ENCODE results near the gene SLC30A2. TPM values are rescaled to one million over a fixed set of nuclear protein-coding genes. Genes with fewer than 3 reads are reported as not detected.

SLC30A2 gene
- total RNA-seq, 1 donor from 2014 or later = not detected

- DNase-seq (ENCODE audit: low read depth, low spot score) = peak; percentile 98
Measured at GRCh38 chr1:25997828-25998761, 47.8 kb downstream of the SLC30A2 start, which contains the start of gene PAFAH2. Gene PAFAH2, minus strand, starts transcription at chr1:25998063. Its CDS starts 7,247 bp downstream, at chr1:25990816.

- no peak for DNase-seq (ENCODE audit: low read depth, low spot score)
Measured at GRCh38 chr1:25996966-25997827, 48.7 kb downstream of the SLC30A2 start.

GRCh38 chr1:25994402-25995150 lies 51.3 kb downstream of the SLC30A2 start:
- no peak for DNase-seq (ENCODE audit: low read depth, low spot score)

- no peak for DNase-seq (ENCODE audit: low read depth, low spot score)
Measured at GRCh38 chr1:25993197-25993951, 52.5 kb downstream of the SLC30A2 start.

GRCh38 chr1:25992689-25993171 lies 53.2 kb downstream of the SLC30A2 start:
- no peak for DNase-seq (ENCODE audit: low read depth, low spot score)

- no peak for DNase-seq (ENCODE audit: low read depth, low spot score)
Measured at GRCh38 chr1:25991937-25992688, 53.8 kb downstream of the SLC30A2 start.

GRCh38 chr1:25990702-25991395 lies 55.1 kb downstream of the SLC30A2 start:
- no peak for DNase-seq (ENCODE audit: low read depth, low spot score)

GRCh38 chr1:25990251-25990650 lies 55.7 kb downstream of the SLC30A2 start:
- no peak for DNase-seq (ENCODE audit: low read depth, low spot score)

GRCh38 chr1:25989440-25990234 lies 56.3 kb downstream of the SLC30A2 start:
- DNase-seq (ENCODE audit: low read depth, low spot score) = no peak

GRCh38 chr1:25987951-25988350 lies 58.0 kb downstream of the SLC30A2 start:
- no peak for DNase-seq (ENCODE audit: low read depth, low spot score)

Other genes with a start within 250 kb of the SLC30A2 start
- 22.0 and 33.2 TPM in 2 replicates for gene SELENON, start 245.9 kb downstream of the SLC30A2 start, total RNA-seq
- 27.6 and 31.7 TPM in 2 replicates for gene MTFR1L, start 226.2 kb downstream of the SLC30A2 start, total RNA-seq
- 5.1 and 5.8 TPM in 2 replicates for gene AUNIP, start 186.7 kb downstream of the SLC30A2 start, total RNA-seq
- 5.7 and 7.1 TPM in 2 replicates for gene PAQR7, start 170.4 kb downstream of the SLC30A2 start, total RNA-seq
- gene STMN1, start 139.7 kb downstream of the SLC30A2 start, total RNA-seq = 152 and 206 TPM in 2 replicates
- 4.0 and 7.1 TPM in 2 replicates for gene PAFAH2, start 48.1 kb downstream of the SLC30A2 start, total RNA-seq
- not detected in 2 replicates for gene EXTL1, start 24.3 kb downstream of the SLC30A2 start, total RNA-seq
- not detected in 2 replicates for gene TRIM63, start 21.5 kb upstream of the SLC30A2 start, total RNA-seq
- gene PDIK1L, start 65.7 kb upstream of the SLC30A2 start, total RNA-seq = 5.9 TPM in 2 replicates
- gene FAM110D, start 113.0 kb upstream of the SLC30A2 start, total RNA-seq = 0.67 and 1.3 TPM in 2 replicates
- gene C1orf232, start 122.8 kb upstream of the SLC30A2 start, total RNA-seq = not detected in 2 replicates
- gene ZNF593, start 123.8 kb upstream of the SLC30A2 start, total RNA-seq = 32.4 and 43.9 TPM in 2 replicates
- gene ZNF593OS, start 125.7 kb upstream of the SLC30A2 start, total RNA-seq = not detected in 2 replicates
- gene CNKSR1, start 131.4 kb upstream of the SLC30A2 start, total RNA-seq = not detected in 2 replicates
- gene CATSPER4, start 144.5 kb upstream of the SLC30A2 start, total RNA-seq = not detected in 2 replicates
- 9.7 and 19.0 TPM in 2 replicates for gene CEP85, start 188.1 kb upstream of the SLC30A2 start, total RNA-seq
- 29.7 and 35.7 TPM in 2 replicates for gene SH3BGRL3, start 234.0 kb upstream of the SLC30A2 start, total RNA-seq

Measured in pulmonary artery endothelial cell (primary cell).